ENCODE data around the gene NOS1AP.

GRCh38 chr1:162319493-162320175, 250.1 kb downstream of the NOS1AP start:
- TF ChIP-seq YY1 (IDR thresholded peaks at IDR 0.05; ENCODE audit: insufficient read depth, insufficient read length) (no peak), ZNF274 (IDR thresholded peaks at IDR 0.05; ENCODE audit: low read depth, low read length) (no peak)
